Left lung (tissue), 10 donors: Measurements from ENCODE around the gene SKP2. TPM values are rescaled to one million over a fixed set of nuclear protein-coding genes. Genes with fewer than 3 reads are reported as not detected.
"Not testable (repeated sequence)": the region's sequence is repeated elsewhere in the genome, so short reads cannot be mapped to it uniquely, and the experiment has no call there.

ENCODE experiments used
- ATAC-seq: fragments of 200-7000 bp; cut with Tn5 transposase; one replicate; pipeline ENCODE4 v1.9.1; 2020; ENCODE audit warnings: moderate library complexity
- DNase-seq, 4 donors: peaks; one replicate each; pipeline ENCODE4 v3.0.0-alpha.2; 2013 to 2020
- H3K27ac ChIP-seq, 2 donors: fragments of 200-600 bp; sonication (generic) in 1 of 2; one replicate each; pipeline versions ENCODE4 v1.5.0 to v1.8.0; 2020 to 2021
- H3K27me3 ChIP-seq, 2 donors: fragments of 200-600 bp; sonication (generic) in 1 of 2; one replicate each; pipeline versions ENCODE4 v1.5.0 to v1.8.0; 2020 to 2021
- H3K36me3 ChIP-seq, 2 donors: fragments of 200-600 bp; sonication (generic) in 1 of 2; one replicate each; pipeline versions ENCODE4 v1.5.0 to v1.8.0; 2020 to 2021
- H3K4me1 ChIP-seq, 2 donors: fragments of 200-600 bp; one replicate each; pipeline ENCODE4 v1.8.0; 2021
- H3K4me3 ChIP-seq, 2 donors: fragments of 200-600 bp; sonication (generic) in 1 of 2; one replicate each; pipeline versions ENCODE4 v1.5.0 to v1.8.0; 2020 to 2021; ENCODE audit warnings: mild to moderate bottlenecking in 1 of 2
- H3K9me3 ChIP-seq, 2 donors: fragments of 200-600 bp; sonication (generic) in 1 of 2; one replicate each; pipeline versions ENCODE4 v1.5.0 to v1.8.0; 2020 to 2021
- intact Hi-C, 2 donors: fragments of 100-400 bp; cut with DNase I; formaldehyde crosslinking; loops; one replicate each; pipeline versions ENCODE4 v1.11.2 to v1.14.2; 2022
- polyA plus RNA-seq, 6 donors: library from polyadenylated mRNA; unstranded; fragments of 120-200 nt; gene quantifications; one replicate each; pipeline ENCODE4 v1.2.1, GENCODE V29; 2013; ENCODE audit not compliant: insufficient read length in 6 of 6
- total RNA-seq, 2 donors: library from RNA; stranded (reverse); fragmentation: NEBNext Ultra II Directional; extraction: Animal tissue kit (Norgen Biotek cat#: 25700); gene quantifications; one replicate each; pipeline ENCODE4 v1.2.1, GENCODE V29; 2021
- TF ChIP-seq, protein P1 (sequence below), 2 donors: fragments of 200-600 bp; sonication (generic) in 1 of 2; IDR thresholded peaks; one replicate each; pipeline versions ENCODE4 v1.5.0 to v1.8.0; 2021; ENCODE audit warnings: antibody characterized with exemption in 2 of 2
- donor health status: DM: no; HTN: yes; CAD: no.
- donor health status: DM: no; HTN: no; CAD: no.

SKP2 gene
- total and polyA plus RNA-seq, 8 donors = 18.4 to 56.4 (median 48.7) TPM

DNA sequence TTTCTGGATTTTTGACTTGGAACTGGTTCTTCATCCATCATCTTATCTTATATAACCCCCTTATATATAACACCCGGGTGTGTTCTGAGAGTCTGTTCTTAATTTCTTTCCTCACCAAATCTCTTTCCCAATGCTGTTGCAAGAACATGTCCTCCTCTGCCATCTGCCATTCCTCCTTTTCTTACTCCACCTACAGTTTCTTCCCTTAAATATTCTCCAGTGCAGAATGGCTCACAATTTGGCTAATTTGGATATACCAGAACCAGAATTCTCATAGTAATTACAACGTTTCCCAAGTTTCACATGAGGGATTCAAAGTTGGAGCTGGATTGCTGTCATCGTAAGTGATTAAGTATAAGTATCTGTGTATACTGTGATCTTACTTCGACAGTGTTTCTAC is 28.0 kb downstream of the SKP2 start:
- intact Hi-C loops = no loop called here
- DNase-seq = no peak
- Histone ChIP-seq H3K27ac (no peak overlapping the region), H3K27me3 (no peaks in the 10 kb centered on the region), H3K9me3 (no peaks in the 10 kb centered on the region), H3K4me1 (no peaks in the 10 kb centered on the region), H3K36me3 (peaks cover 0 to 59% of the 10 kb centered on the region in 2 donors), H3K4me3 (no peak overlapping the region)
- no peak for ATAC-seq
- TF ChIP-seq, protein P1, sequence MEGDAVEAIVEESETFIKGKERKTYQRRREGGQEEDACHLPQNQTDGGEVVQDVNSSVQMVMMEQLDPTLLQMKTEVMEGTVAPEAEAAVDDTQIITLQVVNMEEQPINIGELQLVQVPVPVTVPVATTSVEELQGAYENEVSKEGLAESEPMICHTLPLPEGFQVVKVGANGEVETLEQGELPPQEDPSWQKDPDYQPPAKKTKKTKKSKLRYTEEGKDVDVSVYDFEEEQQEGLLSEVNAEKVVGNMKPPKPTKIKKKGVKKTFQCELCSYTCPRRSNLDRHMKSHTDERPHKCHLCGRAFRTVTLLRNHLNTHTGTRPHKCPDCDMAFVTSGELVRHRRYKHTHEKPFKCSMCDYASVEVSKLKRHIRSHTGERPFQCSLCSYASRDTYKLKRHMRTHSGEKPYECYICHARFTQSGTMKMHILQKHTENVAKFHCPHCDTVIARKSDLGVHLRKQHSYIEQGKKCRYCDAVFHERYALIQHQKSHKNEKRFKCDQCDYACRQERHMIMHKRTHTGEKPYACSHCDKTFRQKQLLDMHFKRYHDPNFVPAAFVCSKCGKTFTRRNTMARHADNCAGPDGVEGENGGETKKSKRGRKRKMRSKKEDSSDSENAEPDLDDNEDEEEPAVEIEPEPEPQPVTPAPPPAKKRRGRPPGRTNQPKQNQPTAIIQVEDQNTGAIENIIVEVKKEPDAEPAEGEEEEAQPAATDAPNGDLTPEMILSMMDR (IDR thresholded peaks at IDR 0.05) = no peak

DNA sequence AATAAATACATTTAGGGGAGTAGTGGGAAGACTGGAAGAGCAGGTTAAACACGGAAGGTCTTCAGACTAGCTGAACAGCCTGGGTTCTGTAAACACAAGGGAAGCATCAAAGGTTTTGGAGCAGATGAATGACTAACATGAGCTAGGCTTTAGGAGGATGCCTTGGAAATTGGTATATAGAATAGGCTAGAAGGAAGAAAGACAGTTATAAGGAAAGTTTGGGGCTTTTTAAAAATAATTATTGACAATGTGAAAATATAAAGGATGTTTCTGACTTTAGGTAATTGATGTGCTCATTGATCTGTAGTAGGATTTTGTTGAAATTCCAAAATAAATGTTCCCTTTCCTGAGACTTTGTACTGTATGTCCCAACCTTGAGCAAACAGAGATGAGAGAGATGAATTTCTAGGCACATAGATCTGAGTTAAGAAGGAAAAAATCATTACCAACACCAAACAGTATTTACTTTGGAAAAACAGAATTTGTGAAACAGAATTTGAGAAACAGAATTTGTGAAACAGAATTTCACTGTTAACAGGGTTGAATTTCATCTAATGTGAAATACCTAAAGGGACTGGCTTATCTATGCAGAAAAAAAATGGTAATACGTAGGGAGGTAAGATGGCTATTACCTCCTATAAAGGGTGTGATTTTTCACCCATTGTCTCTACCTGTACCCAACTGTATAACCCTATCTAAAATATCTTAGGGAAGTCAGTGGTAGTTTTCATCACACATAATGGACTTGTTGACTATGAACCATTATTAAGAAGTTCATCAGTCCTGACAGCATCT is 28.8 kb downstream of the SKP2 start:
- H3K36me3 ChIP-seq = peaks cover 0 to 53% of the 10 kb centered on the region in 2 donors
- TF ChIP-seq, protein P1 (IDR thresholded peaks at IDR 0.05) = no peak
- no peak overlapping the region for H3K27ac ChIP-seq
- no peaks in the 10 kb centered on the region for H3K4me1 ChIP-seq
- peak in 1 of 4 donors; percentile 21 for DNase-seq
- intact Hi-C loops = no loop called here
- no peaks in the 10 kb centered on the region for H3K27me3 ChIP-seq
- H3K9me3 ChIP-seq = no peaks in the 10 kb centered on the region
- no peak for ATAC-seq
- no peak overlapping the region for H3K4me3 ChIP-seq

DNA sequence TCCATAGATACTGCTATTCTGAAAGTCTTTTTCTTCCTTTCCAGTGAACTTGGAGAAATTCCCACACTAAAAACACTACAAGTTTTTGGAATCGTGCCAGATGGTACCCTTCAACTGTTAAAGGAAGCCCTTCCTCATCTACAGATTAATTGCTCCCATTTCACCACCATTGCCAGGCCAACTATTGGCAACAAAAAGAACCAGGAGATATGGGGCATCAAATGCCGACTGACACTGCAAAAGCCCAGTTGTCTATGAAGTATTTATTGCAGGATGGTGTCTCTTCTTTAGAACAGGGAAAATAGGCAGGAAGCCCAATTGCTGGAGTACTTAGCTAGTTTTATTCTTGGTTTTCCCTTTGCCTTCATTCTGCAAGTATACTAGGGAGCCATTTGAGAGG is 29.9 kb downstream of the SKP2 start:
- no peak overlapping the region for H3K27ac ChIP-seq
- no peaks in the 10 kb centered on the region for H3K9me3 ChIP-seq
- TF ChIP-seq, protein P1 (IDR thresholded peaks at IDR 0.05) = no peak
- H3K36me3 ChIP-seq = peaks cover 0 to 53% of the 10 kb centered on the region in 2 donors
- H3K27me3 ChIP-seq = no peaks in the 10 kb centered on the region
- DNase-seq (no peak), ATAC-seq (no peak)
- no peak overlapping the region for H3K4me3 ChIP-seq
- no peaks in the 10 kb centered on the region for H3K4me1 ChIP-seq
- intact Hi-C loops = no loop called here

- peaks cover 0 to 40% of the 10 kb centered on the region in 2 donors for H3K36me3 ChIP-seq
- H3K4me3 ChIP-seq, ATAC-seq, DNase-seq, H3K27ac ChIP-seq, H3K27me3 ChIP-seq, H3K4me1 ChIP-seq, intact Hi-C loops: not testable (repeated sequence)
- peaks cover 0 to 11% of the 10 kb centered on the region in 2 donors for H3K9me3 ChIP-seq
Measured at GRCh38 chr5:36184408-36184807, 32.5 kb downstream of the SKP2 start.

GRCh38 chr5:36193746-36194145 is 41.8 kb downstream of the SKP2 start:
- TF ChIP-seq, protein P1 (IDR thresholded peaks at IDR 0.05) = no peak
- Histone ChIP-seq H3K27ac (no peak overlapping the region), H3K4me3 (no peak overlapping the region), H3K36me3 (peaks cover 0 to 59% of the 10 kb centered on the region in 2 donors), H3K27me3 (no peaks in the 10 kb centered on the region), H3K9me3 (peaks cover 0 to 11% of the 10 kb centered on the region in 2 donors), H3K4me1 (no peaks in the 10 kb centered on the region)
- ATAC-seq (no peak), DNase-seq (no peak)
- intact Hi-C loops = no loop called here
